ENCODE measurements around the gene AKT1S1.
A peak's percentile ranks its signal among the peaks of the same experiment; 100 is the strongest.

Gene AKT1S1

GRCh38 chr19:49850487-49851342, 26.4 kb downstream of the AKT1S1 start, which contains the start of gene PTOV1:
PTOV1 (plus strand) TSS chr19:49851159.
- Histone ChIP-seq H2BK5ac (ENCODE audit: low read depth, low read length, poor library complexity) (peak within 1 kb of the TSS; percentile 93), H4K12ac (ENCODE audit: low read depth, low read length) (peak within 1 kb of the TSS; percentile 84), H2AFZ (ENCODE audit: insufficient read depth, low read length, poor library complexity) (peak within 1 kb of the TSS; percentile 68), H4K8ac (ENCODE audit: low read depth, low read length) (peak within 1 kb of the TSS; percentile 95), H4K91ac (ENCODE audit: low read depth, low read length) (peak within 1 kb of the TSS; percentile 98), H3K4me3 (ENCODE audit: low read depth, low read length) (peak within 1 kb of the TSS; percentile 88), H3K36me3 (ENCODE audit: control insufficient read depth in 1 of 2, insufficient read depth in 2 of 2, low read length in 2 of 2) (peaks cover 22 to 26% of the 10 kb centered on the region in 2 experiments), H3K4me2 (ENCODE audit: low read length) (peak within 1 kb of the TSS; percentile 97), H3K27me3 (ENCODE audit: insufficient read depth, low read length) (no peaks in the 10 kb centered on the region), H2BK12ac (ENCODE audit: low read length) (no peak within 1 kb of the TSS), H3K18ac (ENCODE audit: low read length) (peak within 1 kb of the TSS; percentile 98), H3K79me2 (ENCODE audit: control insufficient read depth, insufficient read depth, low read length, poor library complexity) (peaks cover 14% of the 10 kb centered on the region), H3K14ac (ENCODE audit: low read length) (peak within 1 kb of the TSS; percentile 94), H3K23ac (ENCODE audit: low read length) (no peak within 1 kb of the TSS), H3K9ac (ENCODE audit: low read length) (peak within 1 kb of the TSS; percentile 91), H3K79me1 (ENCODE audit: low read length) (peaks cover 7% of the 10 kb centered on the region), H2AK5ac (ENCODE audit: low read length) (peak within 1 kb of the TSS; percentile 51), H3K27ac (ENCODE audit: low read depth, low read length) (peak within 1 kb of the TSS; percentile 99), H3K4me1 (ENCODE audit: control insufficient read depth in 1 of 2, insufficient read depth in 2 of 2, low read length in 2 of 2) (peaks cover 7 to 17% of the 10 kb centered on the region in 2 experiments), H2BK120ac (ENCODE audit: insufficient read depth, low read length, poor library complexity) (peak within 1 kb of the TSS; percentile 86), H3K4ac (ENCODE audit: low read depth, low read length) (peak within 1 kb of the TSS; percentile 89), H3K9me3 (ENCODE audit: insufficient read depth, low read depth, low read length) (no peaks in the 10 kb centered on the region)
- no CpG with 5 or more reads among the region's 98 CpGs for WGBS (ENCODE audit: extremely low coverage, insufficient coverage, insufficient read length)
- peak; percentile 93 to 95 for DNase-seq

- peaks cover 14% of the 10 kb centered on the region for H3K79me2 ChIP-seq (ENCODE audit: control insufficient read depth, insufficient read depth, low read length, poor library complexity)
- H2AFZ ChIP-seq (ENCODE audit: insufficient read depth, low read length, poor library complexity): no peak overlapping the region
- no peak overlapping the region for H2BK120ac ChIP-seq (ENCODE audit: insufficient read depth, low read length, poor library complexity)
- no CpG with 5 or more reads among the region's 12 CpGs for WGBS (ENCODE audit: extremely low coverage, insufficient coverage, insufficient read length)
- peaks cover 7% of the 10 kb centered on the region for H3K79me1 ChIP-seq (ENCODE audit: low read length)
- no peak overlapping the region for H3K18ac ChIP-seq (ENCODE audit: low read length)
- H4K91ac ChIP-seq (ENCODE audit: low read depth, low read length): no peak overlapping the region
- H3K36me3 ChIP-seq (ENCODE audit: control insufficient read depth in 1 of 2, insufficient read depth in 2 of 2, low read length in 2 of 2): peaks cover 16 to 21% of the 10 kb centered on the region in 2 experiments
- no peak for DNase-seq
- no peak overlapping the region for H2BK12ac ChIP-seq (ENCODE audit: low read length)
- H3K23ac ChIP-seq (ENCODE audit: low read length): no peak overlapping the region
- no peak overlapping the region for H3K14ac ChIP-seq (ENCODE audit: low read length)
- H3K27ac ChIP-seq (ENCODE audit: low read depth, low read length): no peak overlapping the region
- peak overlapping the region; percentile 87 for H3K4me2 ChIP-seq (ENCODE audit: low read length)
- no peak overlapping the region for H4K12ac ChIP-seq (ENCODE audit: low read depth, low read length)
- no peaks in the 10 kb centered on the region for H3K27me3 ChIP-seq (ENCODE audit: insufficient read depth, low read length)
- H3K4me1 ChIP-seq (ENCODE audit: control insufficient read depth in 1 of 2, insufficient read depth in 2 of 2, low read length in 2 of 2): peaks cover 7 to 17% of the 10 kb centered on the region in 2 experiments
- no peak overlapping the region for H2AK5ac ChIP-seq (ENCODE audit: low read length)
- H3K4ac ChIP-seq (ENCODE audit: low read depth, low read length): peak overlapping the region; percentile 1
- H3K9ac ChIP-seq (ENCODE audit: low read length): no peak overlapping the region
- H3K9me3 ChIP-seq (ENCODE audit: insufficient read depth, low read depth, low read length): no peaks in the 10 kb centered on the region
- H4K8ac ChIP-seq (ENCODE audit: low read depth, low read length): peak overlapping the region; percentile 13
- no peak overlapping the region for H2BK5ac ChIP-seq (ENCODE audit: low read depth, low read length, poor library complexity)
- H3K4me3 ChIP-seq (ENCODE audit: low read depth, low read length): peak overlapping the region; percentile 42
Measured at GRCh38 chr19:49850221-49850486, 27.0 kb downstream of the AKT1S1 start.

GRCh38 chr19:49849433-49850220, 27.5 kb downstream of the AKT1S1 start:
- no peak overlapping the region for H2AFZ ChIP-seq (ENCODE audit: insufficient read depth, low read length, poor library complexity)
- no peaks in the 10 kb centered on the region for H3K9me3 ChIP-seq (ENCODE audit: insufficient read depth, low read depth, low read length)
- peak overlapping the region; percentile 87 for H3K4me2 ChIP-seq (ENCODE audit: low read length)
- H3K23ac ChIP-seq (ENCODE audit: low read length): no peak overlapping the region
- no peak overlapping the region for H2AK5ac ChIP-seq (ENCODE audit: low read length)
- peak overlapping the region; percentile 42 for H3K4me3 ChIP-seq (ENCODE audit: low read depth, low read length)
- no peak overlapping the region for H2BK120ac ChIP-seq (ENCODE audit: insufficient read depth, low read length, poor library complexity)
- H4K91ac ChIP-seq (ENCODE audit: low read depth, low read length): no peak overlapping the region
- peaks cover 7 to 17% of the 10 kb centered on the region in 2 experiments for H3K4me1 ChIP-seq (ENCODE audit: control insufficient read depth in 1 of 2, insufficient read depth in 2 of 2, low read length in 2 of 2)
- H2BK12ac ChIP-seq (ENCODE audit: low read length): no peak overlapping the region
- no peak overlapping the region for H3K9ac ChIP-seq (ENCODE audit: low read length)
- peak overlapping the region; percentile 13 for H4K8ac ChIP-seq (ENCODE audit: low read depth, low read length)
- H3K79me1 ChIP-seq (ENCODE audit: low read length): peaks cover 7% of the 10 kb centered on the region
- no peaks in the 10 kb centered on the region for H3K27me3 ChIP-seq (ENCODE audit: insufficient read depth, low read length)
- H3K4ac ChIP-seq (ENCODE audit: low read depth, low read length): peak overlapping the region; percentile 1
- H3K18ac ChIP-seq (ENCODE audit: low read length): no peak overlapping the region
- no CpG with 5 or more reads among the region's 15 CpGs for WGBS (ENCODE audit: extremely low coverage, insufficient coverage, insufficient read length)
- H3K36me3 ChIP-seq (ENCODE audit: control insufficient read depth in 1 of 2, insufficient read depth in 2 of 2, low read length in 2 of 2): peaks cover 12 to 15% of the 10 kb centered on the region in 2 experiments
- no peak for DNase-seq
- no peak overlapping the region for H4K12ac ChIP-seq (ENCODE audit: low read depth, low read length)
- peaks cover 14% of the 10 kb centered on the region for H3K79me2 ChIP-seq (ENCODE audit: control insufficient read depth, insufficient read depth, low read length, poor library complexity)
- no peak overlapping the region for H3K27ac ChIP-seq (ENCODE audit: low read depth, low read length)
- no peak overlapping the region for H2BK5ac ChIP-seq (ENCODE audit: low read depth, low read length, poor library complexity)
- H3K14ac ChIP-seq (ENCODE audit: low read length): no peak overlapping the region

GRCh38 chr19:49848938-49849337, 28.2 kb downstream of the AKT1S1 start:
- no peaks in the 10 kb centered on the region for H3K27me3 ChIP-seq (ENCODE audit: insufficient read depth, low read length)
- no peak overlapping the region for H3K23ac ChIP-seq (ENCODE audit: low read length)
- H3K4ac ChIP-seq (ENCODE audit: low read depth, low read length): no peak overlapping the region
- no peak overlapping the region for H4K12ac ChIP-seq (ENCODE audit: low read depth, low read length)
- peaks cover 7 to 17% of the 10 kb centered on the region in 2 experiments for H3K4me1 ChIP-seq (ENCODE audit: control insufficient read depth in 1 of 2, insufficient read depth in 2 of 2, low read length in 2 of 2)
- no peak overlapping the region for H3K4me2 ChIP-seq (ENCODE audit: low read length)
- H4K91ac ChIP-seq (ENCODE audit: low read depth, low read length): no peak overlapping the region
- H2BK5ac ChIP-seq (ENCODE audit: low read depth, low read length, poor library complexity): no peak overlapping the region
- H2AFZ ChIP-seq (ENCODE audit: insufficient read depth, low read length, poor library complexity): no peak overlapping the region
- H3K36me3 ChIP-seq (ENCODE audit: control insufficient read depth in 1 of 2, insufficient read depth in 2 of 2, low read length in 2 of 2): peaks cover 9% of the 10 kb centered on the region in 2 experiments
- no peak overlapping the region for H2BK120ac ChIP-seq (ENCODE audit: insufficient read depth, low read length, poor library complexity)
- DNase-seq: no peak
- H3K4me3 ChIP-seq (ENCODE audit: low read depth, low read length): no peak overlapping the region
- no peak overlapping the region for H3K14ac ChIP-seq (ENCODE audit: low read length)
- H4K8ac ChIP-seq (ENCODE audit: low read depth, low read length): no peak overlapping the region
- no peak overlapping the region for H2AK5ac ChIP-seq (ENCODE audit: low read length)
- no peak overlapping the region for H2BK12ac ChIP-seq (ENCODE audit: low read length)
- peaks cover 13% of the 10 kb centered on the region for H3K79me2 ChIP-seq (ENCODE audit: control insufficient read depth, insufficient read depth, low read length, poor library complexity)
- H3K27ac ChIP-seq (ENCODE audit: low read depth, low read length): no peak overlapping the region
- no peaks in the 10 kb centered on the region for H3K9me3 ChIP-seq (ENCODE audit: insufficient read depth, low read depth, low read length)
- H3K18ac ChIP-seq (ENCODE audit: low read length): no peak overlapping the region
- no CpG with 5 or more reads among the region's 3 CpGs for WGBS (ENCODE audit: extremely low coverage, insufficient coverage, insufficient read length)
- no peak overlapping the region for H3K9ac ChIP-seq (ENCODE audit: low read length)
- H3K79me1 ChIP-seq (ENCODE audit: low read length): peaks cover 7% of the 10 kb centered on the region
